Stimulated activated CD8-positive, alpha-beta memory T cell treated with anti-CD3 and anti-CD28 coated beads, Interleukin-7, amount 100 ng/mL, for 4 hours (primary cell): ENCODE results near the gene PTPA.
A peak's percentile ranks its signal among the peaks of the same experiment; 100 is the strongest.
"Not testable (repeated sequence)": the region's sequence is repeated elsewhere in the genome, so short reads cannot be mapped to it uniquely, and the experiment has no call there.

Experiments used
- DNase-seq, 2 donors: peaks; one replicate each; pipeline ENCODE4 v3.0.0-alpha.2; 2020; ENCODE audit warnings: low read depth in 2 of 2

Gene PTPA

DNA sequence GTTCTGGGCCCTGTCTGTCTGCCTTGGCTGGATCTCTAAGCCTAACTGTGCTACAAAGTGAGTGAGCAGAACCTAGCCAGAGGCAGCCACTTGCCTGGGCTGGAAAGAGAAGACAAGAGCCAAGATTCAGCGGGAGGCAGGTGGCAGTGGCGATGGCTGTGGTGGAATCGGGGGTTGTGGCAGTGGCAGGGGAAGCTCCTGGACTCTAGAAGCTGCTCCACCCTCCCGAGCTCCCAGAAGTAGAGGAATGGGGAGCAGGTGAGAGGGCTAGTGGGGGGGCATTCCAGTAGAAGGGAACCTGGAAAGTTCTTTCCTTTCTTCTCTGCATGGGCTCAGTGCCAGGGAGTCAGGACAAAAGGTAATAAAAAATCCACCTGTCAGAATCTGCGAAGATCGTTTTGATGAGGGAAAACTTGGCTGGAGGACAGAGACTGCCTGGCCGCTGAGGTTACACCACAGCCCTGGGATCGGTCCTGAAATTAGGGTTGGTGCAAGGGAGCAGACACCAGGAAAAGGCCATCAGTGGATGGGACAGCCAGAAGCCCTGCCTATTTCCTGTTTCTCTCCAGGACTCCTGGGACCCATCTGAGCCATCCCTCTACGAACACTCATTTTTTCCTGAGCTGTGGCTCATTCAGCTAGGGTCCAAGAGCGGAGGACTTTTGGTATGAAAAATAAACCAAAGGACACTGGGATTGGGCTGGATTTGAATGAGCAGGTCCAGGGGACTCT is 2.2 kb upstream of the PTPA start:
- DNase-seq, result no peak

DNA sequence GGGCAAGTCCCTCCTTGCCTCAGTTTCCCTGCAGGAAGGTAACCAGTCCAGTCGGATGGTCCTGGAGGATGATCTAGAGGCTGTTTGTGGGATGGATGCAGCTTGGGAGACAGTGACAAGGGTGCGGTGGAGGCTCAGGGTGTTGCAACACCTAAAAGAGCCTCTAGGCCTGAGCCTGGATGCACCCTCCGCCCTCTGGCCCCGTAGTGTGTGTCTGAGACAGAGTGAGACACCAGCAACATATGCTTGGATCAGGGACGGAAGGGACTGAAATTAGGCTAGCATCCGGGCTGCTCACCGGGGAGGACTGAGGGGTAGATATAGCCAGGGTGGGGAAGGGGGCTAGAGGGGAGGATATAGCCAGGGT is 1.7 kb upstream of the PTPA start:
- no peak for DNase-seq

DNA sequence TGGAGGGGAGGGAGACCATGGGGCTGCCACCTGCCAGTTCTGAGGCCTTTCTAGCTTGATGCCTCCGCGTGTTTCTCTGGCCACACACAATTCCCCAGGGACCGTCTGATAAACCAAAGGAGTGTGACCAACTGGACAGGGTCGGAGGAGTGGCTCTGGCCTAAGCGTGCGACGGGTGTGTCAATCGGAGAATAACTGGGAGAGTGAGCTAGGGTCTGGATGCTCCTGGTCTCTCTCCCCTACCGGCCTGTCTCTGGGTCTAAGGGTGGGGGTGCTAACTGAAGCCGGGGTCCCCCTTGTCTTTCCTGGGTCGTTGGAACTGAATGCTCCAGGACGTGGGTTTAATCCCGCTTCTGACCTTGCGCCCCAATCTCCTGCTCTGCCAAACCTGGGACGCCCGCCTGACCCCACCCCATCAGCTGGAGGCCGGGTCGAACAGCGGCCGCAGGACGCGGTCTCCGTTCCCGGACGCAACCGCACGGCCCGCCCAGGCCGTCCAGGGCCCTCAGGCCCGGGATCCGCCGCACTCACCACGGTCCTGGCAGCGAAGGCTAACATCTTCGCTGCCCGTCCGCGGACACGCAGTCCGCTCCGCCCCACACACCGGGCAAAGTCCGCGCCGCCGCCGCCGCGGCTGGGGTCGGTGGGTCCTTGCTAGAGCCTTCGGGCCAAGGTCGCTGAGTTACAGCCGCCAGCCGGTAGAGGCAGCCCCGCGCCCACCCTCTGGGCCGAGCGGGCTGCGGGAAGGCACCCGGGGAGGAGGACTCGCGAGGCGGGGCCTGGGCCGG is 1.1 kb upstream of the PTPA start:
- DNase-seq, result no peak

DNA sequence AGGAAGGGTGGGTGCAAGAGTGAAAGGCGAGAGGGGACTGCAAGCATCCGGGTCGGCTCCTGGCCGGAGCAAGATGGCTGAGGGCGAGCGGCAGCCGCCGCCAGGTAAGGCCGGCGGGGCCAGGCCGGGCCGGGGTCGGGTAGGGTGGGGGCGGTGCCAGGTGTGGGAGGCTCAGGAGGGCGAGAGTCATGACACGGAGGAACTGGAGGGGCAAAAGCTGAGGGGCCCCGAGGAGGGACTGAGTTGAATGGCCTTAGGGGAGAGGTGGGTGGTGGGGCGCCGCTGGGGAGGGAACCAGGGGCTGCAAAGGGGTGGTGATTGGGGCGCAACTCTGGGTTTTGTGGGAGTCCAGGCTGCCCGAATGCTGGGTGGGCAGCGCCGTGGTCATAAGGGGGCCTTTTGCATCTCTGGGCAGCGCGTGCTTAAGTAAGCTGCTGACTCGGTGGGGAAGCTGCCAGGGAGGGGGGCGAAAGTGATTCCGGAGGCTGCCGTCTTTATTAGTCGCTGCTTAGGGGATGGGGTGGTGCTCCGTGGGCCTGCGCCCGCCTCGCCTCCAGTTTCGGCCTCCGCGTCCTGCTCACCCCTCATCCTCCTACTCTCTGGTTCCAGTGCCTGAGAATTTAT is 425 bp downstream of the PTPA start:
- DNase-seq, result no peak

DNA sequence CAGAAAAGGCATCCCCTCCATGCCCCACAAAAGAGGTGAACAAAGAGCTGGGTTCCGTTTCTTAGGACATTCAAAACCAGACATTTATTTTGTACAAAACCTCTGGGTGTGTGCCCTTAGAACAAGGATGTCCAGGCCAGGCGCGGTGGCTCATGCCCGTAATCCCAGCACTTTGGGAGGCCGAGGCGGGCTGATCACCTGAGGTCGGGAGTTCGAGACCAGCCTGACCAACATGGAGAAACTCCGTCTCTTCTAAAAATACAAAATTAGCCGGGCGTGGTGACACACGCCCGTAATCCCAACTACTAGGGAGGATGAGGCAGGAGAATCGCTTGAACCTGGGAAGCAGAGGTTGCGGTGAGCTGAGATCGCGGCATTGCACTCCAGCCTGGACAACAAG is 1.3 kb downstream of the PTPA start:
- DNase-seq, result not testable (repeated sequence)

DNA sequence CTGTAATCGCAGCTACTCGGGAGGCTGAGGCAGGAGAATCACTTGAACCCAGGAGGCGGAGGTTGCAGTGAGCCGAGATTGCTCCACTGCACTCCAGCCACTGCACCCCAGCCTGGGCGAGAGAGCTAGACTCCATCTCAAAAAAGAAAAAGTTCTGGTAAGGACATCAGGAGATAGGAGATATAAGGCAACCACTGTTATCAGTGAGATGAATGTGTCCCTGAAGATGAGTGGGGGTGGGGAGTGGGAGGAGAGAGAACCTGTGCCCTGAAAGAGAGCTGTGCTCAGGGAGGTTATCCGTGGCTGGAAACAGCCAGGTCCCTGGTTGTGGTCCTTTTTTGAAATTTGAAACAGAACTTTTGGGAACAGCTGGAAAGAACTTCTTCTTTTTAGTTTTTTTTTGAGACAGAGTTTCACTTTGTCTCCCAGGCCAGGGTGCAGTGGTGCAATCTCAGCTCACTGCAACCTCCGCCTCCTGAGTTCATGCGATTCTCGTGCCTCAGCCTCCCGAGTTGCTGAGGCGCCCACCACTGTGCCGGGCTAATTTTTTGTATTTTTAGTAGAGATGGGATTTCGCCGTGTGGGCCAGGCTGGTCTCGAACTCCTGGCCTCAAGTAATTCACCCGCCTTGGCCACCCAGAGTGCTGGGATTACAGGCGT is 2.6 kb downstream of the PTPA start:
- DNase-seq, result no peak

DNA sequence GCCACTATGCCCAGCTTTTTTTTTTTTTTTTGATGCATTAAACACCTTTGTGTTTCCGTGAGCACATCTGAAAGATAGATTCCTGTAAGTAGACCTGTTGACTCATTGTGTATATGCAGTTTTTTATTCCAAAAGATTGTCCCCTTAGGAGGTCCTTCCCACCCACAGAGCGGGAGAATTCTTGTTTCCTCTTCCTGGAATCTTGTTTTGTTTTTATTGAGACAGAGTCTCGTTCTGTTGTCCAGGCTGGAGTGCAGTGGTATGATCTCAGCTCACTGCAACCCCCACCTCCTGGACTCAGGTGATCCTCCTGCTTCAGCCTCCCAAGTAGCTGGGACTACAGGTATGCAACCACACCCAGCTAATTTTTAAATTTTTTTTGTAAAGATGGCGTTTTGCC is 7.6 kb downstream of the PTPA start:
- DNase-seq, result no peak

DNA sequence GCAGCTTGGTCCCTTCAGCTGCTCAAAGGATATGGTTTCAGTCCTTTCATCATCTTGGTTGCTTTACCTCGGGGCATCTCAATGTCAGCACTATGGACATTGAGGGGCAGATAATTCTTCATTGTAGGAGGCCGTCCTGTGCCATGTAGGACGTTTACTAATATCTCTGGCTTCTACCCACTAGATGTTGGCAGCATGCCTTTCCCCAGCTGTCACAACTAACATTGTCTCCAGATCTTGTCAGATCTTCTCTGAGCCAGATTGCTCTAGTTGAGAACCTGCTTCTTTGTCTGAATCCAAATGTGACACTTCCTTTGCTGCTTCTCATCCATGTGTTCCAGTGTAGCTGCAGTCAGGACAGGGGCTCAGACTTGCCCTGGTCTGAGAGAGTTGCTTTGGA is 10.3 kb downstream of the PTPA start:
- DNase-seq, result no peak

DNA sequence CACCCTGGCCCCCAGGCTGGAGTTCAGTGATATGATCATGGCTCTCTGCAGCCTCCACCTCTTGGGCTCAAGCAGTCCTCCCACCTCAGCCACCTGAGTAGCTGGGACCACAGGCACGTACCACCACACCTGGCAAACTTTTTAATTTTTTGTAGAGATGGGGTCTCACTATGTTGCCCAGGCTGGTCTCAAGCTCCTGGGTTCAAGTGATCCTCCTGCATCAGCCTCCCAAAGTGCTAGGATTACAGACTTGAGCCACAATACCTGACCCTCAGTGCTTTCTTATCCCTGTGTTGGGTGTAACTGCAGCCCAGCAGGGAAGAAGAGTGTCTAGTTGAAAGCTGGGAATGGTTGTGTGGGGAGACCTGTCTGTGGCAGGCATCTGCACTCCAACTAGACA is 10.9 kb downstream of the PTPA start:
- no peak for DNase-seq

DNA sequence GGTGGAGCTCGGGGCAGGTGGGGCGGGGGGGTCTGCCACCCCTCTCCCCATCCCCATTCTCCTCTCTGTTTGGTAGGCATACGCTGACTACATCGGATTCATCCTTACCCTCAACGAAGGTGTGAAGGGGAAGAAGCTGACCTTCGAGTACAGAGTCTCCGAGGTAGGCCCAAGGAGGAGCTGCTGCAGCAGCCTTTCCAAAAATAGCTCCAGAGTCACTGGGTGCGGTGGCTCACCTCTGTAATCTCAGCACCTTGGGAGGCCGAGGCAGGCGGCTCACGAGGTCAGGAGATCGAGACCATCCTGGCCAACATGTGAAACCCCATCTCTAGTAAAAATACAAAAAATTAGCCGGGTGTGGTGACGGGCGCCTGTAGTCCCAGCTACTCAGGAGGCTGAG is 11.8 kb downstream of the PTPA start:
- DNase-seq, result not testable (repeated sequence)

DNA sequence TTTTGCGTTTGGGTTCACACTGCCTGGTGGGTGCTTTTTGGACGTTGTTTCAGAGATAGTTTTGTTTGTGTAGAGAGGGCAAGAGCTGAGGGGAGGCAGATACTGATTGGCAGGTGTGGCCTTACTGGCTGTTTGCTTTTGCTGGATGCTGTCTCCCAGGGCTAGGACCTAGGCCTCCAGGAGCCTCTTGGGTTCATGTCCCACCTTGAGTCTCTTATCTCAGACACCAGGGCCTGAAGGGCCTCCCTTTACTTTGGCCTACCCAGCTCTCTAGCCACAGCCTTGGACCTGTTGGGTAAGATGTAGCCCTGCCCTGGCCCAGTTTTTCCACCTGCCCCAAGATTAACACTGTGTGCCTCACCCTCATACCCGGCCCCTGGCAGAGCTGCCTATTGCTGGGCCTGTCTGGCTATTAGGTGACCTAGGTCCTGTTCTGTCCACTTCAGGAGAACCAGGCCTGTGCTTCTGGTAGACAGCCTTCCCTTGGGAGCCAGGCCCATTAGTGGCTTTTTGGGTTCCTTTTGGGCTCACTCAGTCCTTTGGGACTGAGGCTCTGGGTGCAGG is 13.4 kb downstream of the PTPA start:
- no peak for DNase-seq

DNA sequence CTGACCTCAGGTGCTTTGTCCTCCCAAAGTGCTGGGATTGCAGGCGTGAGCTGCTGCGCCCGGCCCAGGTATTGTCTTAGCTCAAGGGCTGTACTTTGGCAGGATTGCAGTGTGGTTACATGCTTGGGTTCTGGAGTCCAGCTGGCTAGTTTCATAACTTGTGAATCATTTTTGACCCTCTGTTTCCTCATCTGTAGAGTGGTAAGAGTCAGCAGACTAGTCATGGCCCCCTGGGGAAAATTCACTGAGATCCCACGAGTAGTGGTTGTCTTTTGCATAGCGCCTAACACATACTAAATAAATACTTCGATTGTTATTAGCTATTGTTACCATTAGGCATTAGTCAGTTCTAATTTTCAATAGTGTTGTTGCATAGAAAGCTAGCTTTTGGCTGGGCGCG is 14.3 kb downstream of the PTPA start:
- no peak for DNase-seq

DNA sequence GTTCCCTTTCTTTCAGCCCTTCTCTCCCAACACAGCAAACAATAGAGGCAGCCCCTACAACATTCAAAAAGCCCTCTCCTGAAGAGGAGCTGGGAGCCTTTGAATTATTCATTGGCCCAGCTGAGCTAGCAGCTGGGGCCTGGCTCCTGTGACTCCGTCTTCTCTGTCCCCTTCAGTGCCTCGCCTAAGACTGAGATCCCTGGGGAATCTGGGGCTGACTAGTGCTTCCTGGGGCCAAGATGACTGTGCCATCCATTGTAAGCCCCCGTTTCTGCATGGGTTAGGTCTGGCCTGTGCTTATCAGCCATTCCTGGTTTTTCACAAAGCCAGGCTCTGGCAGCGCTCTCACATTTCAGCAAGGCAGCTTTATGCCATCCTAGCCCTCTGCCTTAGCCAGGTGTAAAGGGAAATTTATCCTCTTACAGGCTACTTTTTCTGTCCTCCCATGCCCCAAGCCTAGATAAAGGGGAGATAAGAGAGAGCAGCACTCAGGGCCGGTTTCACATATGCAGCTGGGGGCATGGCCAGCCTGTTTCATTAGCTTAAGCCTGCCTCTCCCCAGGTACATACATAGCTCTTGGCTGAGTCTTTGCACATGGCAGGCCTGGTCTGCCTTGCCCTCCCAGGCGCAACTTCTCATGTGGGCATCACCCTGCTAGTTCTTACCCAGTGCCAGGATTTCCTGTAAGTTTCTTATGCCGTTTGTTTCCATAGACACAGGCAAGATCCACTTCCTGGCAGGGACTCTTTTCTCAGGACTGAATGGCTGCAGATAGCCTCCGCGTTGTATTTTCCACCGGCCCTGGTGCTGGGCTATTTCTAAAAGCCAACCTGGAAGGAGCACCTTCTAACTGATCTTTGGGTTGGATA is 15.8 kb downstream of the PTPA start:
- no peak for DNase-seq

DNA sequence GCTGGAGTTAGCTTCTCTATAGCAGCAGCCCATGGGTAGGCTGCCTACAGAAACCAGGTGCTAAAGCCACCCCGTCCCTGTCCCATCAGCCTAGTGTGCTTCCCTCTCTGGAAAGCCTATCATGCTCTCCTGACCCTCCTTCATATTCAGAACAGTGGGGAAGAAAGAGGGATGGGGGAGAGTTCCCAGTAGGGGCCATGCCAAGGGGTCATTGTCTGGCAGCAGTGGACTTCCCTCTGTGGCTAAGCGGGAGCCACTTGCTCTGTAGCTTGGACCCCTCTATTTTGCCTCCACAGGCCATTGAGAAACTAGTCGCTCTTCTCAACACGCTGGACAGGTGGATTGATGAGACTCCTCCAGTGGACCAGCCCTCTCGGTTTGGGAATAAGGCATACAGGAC is 17.5 kb downstream of the PTPA start:
- no peak for DNase-seq

DNA sequence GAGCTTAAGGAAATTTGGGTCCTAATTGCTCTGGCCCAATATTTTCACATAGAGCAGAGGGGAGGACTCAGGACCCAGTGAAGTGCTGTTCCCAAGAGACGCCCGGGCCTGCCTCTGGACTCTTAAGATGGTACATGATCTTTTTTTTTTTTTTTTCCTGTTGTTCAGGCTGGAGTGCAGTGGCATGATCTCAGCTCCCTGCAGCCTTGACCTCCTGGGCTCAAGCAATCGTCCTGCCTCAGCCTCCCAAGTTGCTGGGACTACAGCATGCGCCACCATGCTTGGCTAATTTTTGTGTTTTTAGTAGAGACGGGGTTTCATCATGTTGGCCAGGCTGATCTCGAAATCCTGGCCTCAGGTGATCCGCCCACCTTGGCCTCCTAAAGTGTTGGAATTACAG is 19.1 kb downstream of the PTPA start:
- not testable (repeated sequence) for DNase-seq

DNA sequence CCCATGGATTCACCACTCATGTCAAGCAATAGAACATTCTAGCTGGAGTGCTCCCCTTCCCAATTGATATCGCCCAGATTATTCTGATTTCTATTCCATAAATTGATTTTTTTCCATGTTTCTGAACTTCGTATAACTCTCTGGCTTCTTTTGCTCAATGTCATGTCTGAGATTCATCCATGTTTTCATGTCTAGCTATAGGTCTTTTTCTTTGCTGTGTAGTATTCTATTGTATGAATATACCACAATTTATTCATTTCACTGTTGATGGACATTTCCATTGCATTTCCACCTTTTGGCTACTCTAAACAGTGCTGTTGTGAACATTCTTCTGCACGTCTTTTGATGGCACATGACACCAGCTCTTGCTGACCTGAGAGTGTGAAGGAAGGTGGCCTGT is 19.6 kb downstream of the PTPA start:
- no peak for DNase-seq

DNA sequence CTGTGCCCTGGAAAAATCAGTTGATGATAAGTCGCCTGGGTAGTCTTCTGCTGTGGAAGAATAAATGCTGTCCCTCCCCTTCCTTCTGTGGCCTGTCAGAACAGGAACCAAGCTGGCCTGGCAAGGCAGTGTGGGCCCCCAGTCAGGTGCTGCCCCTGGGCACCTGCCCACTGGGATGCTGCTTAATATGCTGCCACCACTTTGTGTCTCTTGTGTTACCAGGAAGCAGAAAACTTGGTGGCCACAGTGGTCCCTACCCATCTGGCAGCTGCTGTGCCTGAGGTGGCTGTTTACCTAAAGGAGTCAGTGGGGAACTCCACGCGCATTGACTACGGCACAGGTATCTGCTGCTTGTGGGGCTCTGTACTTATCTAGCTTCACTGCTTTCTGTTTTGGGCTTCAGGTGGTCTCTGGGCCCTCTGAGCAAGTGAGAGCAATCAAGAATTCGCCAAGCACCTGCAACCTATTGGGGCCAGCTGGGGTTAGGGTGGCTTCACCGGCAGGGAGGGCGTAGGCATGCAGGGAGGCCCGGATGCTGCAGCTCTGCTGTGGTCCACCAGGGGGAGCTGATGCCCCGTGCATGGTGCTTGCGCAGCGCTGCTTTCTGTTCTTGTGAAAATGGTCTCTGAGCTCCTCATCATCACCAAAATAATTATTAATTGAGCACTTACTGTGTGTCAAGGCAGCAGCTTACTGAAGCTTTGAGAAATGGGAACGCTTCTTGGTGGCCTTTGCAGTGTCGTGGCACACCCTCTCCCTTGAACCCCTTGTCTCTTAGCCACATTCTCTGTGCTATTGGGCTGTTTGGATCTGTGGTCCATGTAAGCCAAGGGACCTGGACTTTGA is 20.3 kb downstream of the PTPA start:
- peak; percentile 69 to 71 for DNase-seq

DNA sequence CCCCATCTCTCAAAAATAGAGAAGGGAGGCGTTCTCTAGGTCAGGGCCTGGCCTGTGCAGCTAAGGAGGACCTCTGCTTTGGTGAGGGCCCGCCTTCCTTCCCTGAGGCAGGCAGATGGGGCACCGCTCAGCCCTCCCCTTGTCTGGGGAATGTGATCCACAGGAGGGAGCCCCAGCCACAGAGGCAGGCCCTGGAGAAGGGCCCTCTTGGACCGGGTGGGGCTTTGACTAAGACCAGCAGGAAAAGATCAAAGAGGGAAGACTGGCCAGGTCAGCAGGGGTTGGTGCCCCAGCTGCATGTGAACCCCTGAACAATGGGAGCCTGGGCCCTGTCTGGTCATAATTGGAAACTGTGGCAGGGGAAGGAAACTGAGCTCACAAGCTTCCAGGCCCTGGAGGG is 21.9 kb downstream of the PTPA start:
- DNase-seq, result no peak

DNA sequence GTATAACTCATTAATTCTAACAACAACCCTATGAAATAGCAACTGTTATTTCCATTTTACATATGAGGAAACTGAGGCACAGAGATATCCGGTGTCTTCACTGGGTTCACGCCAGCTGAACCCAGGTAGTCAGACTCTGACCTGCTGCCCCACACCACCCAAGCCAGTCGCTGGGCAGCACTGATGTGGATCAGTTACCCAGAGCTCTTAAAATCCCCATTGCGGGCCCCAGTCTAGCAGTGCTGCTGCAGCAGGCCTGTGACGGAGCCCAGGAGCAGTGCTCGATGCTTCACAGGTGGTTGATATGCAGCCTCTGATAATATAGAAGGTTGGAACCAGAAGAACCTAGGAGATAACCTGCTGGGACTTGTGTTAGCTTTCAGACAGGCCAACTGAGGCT is 24.3 kb downstream of the PTPA start:
- DNase-seq, result no peak

DNA sequence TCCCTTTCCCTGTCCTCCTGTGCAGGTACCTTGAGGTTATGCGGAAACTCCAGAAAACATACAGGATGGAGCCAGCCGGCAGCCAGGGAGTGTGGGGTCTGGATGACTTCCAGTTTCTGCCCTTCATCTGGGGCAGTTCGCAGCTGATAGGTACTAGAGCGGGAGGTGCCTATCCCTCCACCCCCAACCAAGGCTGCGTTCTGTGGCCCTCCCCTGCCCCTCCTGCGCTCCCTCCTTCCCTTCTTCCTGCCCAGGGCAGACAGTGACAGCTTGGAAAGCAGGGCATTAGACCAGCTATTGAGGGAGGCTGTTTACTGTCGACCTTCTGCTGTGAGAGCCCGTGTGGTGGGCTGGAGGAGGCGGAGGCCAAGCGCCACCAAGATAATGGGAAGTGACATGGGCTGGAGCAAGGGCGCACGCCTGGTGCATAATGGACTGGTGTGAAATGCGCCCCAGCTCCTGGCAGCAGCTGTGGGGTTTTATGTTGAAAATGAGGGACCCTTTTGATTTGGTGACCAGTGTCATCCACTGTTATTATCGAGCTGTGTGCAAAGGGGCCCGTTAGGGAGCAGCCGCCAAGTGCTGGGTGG is 25.3 kb downstream of the PTPA start:
- no peak for DNase-seq
